ENCODE data around the gene HSD17B13.
"Not testable (repeated sequence)": the region's sequence is repeated elsewhere in the genome, so short reads cannot be mapped to it uniquely, and the experiment has no call there.

DNA sequence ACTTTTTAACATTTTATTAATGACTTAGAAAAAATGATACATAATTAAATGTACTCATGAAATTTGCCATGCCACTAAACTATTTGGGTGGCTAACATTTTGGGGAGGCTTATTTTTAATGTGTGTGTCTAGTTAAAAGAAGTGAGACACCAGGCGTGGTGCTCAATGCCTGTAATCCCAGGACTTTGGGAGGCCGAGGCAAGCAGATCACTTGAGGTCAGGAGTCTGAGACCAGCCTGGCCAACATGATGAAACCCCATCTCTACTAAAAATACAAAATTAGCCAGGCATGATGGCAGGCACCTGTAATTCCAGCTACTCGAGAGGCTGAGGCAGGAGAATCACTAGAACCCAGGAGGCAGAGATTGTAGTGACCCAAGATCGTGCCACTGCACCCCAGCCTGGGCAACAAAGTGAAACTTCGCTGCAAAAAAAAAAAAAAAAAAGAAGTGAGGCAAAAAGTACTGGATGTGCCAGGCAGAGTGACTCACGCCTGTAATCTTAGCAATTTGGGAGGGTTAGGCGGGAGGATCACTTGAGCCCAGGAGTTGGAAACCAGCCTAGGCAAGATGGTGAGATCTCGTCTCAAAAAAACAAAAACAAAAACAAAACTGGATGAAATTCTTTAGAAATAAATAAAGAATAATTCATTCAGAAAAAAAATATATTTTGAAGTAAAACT is 19.4 kb upstream of the HSD17B13 start:
- TF ChIP-seq, protein P1, sequence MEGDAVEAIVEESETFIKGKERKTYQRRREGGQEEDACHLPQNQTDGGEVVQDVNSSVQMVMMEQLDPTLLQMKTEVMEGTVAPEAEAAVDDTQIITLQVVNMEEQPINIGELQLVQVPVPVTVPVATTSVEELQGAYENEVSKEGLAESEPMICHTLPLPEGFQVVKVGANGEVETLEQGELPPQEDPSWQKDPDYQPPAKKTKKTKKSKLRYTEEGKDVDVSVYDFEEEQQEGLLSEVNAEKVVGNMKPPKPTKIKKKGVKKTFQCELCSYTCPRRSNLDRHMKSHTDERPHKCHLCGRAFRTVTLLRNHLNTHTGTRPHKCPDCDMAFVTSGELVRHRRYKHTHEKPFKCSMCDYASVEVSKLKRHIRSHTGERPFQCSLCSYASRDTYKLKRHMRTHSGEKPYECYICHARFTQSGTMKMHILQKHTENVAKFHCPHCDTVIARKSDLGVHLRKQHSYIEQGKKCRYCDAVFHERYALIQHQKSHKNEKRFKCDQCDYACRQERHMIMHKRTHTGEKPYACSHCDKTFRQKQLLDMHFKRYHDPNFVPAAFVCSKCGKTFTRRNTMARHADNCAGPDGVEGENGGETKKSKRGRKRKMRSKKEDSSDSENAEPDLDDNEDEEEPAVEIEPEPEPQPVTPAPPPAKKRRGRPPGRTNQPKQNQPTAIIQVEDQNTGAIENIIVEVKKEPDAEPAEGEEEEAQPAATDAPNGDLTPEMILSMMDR (IDR thresholded peaks at IDR 0.05) = not testable (repeated sequence)
- not testable (repeated sequence) for TF ChIP-seq POLR2AphosphoS5 (IDR thresholded peaks at IDR 0.05)

Data from suprapubic skin (tissue), 3 donors.